Measurements from ENCODE around the gene NSD2. TPM values are rescaled to one million over a fixed set of nuclear protein-coding genes. Genes with fewer than 3 reads are reported as not detected.
"Not testable (repeated sequence)": the region's sequence is repeated elsewhere in the genome, so short reads cannot be mapped to it uniquely, and the experiment has no call there.

The NSD2 gene
- total and polyA plus RNA-seq, 3 experiments from 2014 or later = 9.0 to 152 (median 150) TPM

- Histone ChIP-seq H3K9me3 (ENCODE audit: low read length) (peaks cover 8% of the 10 kb centered on the region), H3K4me3 (ENCODE audit: low read length) (no peak overlapping the region), H3K27me3 (ENCODE audit: insufficient read depth, low read length, poor library complexity, severe bottlenecking) (no peaks in the 10 kb centered on the region), H3K4me1 (ENCODE audit: insufficient read depth, low read length) (no peaks in the 10 kb centered on the region), H3K36me3 (ENCODE audit: insufficient read depth, low read length) (peaks cover 28% of the 10 kb centered on the region), H3K27ac (ENCODE audit: low read depth, low read length) (no peak overlapping the region)
- Mint-ChIP-seq H3K4me3 (no peak overlapping the region), H3K4me1 (peaks cover 19 to 29% (median 28%) of the 10 kb centered on the region in 3 donors), H3K27me3 (no peaks in the 10 kb centered on the region), H3K27ac (no peak overlapping the region), H3K36me3 (peaks cover 22 to 61% (median 26%) of the 10 kb centered on the region in 3 donors), H3K9me3 (peaks cover 5 to 14% (median 12%) of the 10 kb centered on the region in 5 donors)
- no peak for DNase-seq
- POLR2A ChIA-PET = interaction anchor here (1.1 kb wide), 1 partner anchor 15 kb away, joined by 3 read pairs; no protein-coding TSS in a partner anchor
- CTCF ChIA-PET = no interaction called here
Observed at GRCh38 chr4:1993169-1993516, 122.0 kb downstream of the NSD2 start.

GRCh38 chr4:1993718-1994516 is 122.7 kb downstream of the NSD2 start:
- H3K36me3 ChIP-seq (ENCODE audit: insufficient read depth, low read length) = peaks cover 28% of the 10 kb centered on the region
- H3K4me3 Mint-ChIP-seq; DNase-seq; POLR2A ChIA-PET; H3K27me3 ChIP-seq (ENCODE audit: insufficient read depth, low read length, poor library complexity, severe bottlenecking); H3K27me3 Mint-ChIP-seq; H3K9me3 ChIP-seq (ENCODE audit: low read length); H3K27ac ChIP-seq (ENCODE audit: low read depth, low read length); H3K4me1 ChIP-seq (ENCODE audit: insufficient read depth, low read length); CTCF ChIA-PET; H3K4me3 ChIP-seq (ENCODE audit: low read length): not testable (repeated sequence)
- Mint-ChIP-seq H3K4me1 (peaks cover 26 to 36% (median 36%) of the 10 kb centered on the region in 3 donors), H3K36me3 (peaks cover 26 to 60% (median 34%) of the 10 kb centered on the region in 3 donors), H3K9me3 (peaks cover 10 to 19% (median 13%) of the 10 kb centered on the region in 5 donors), H3K27ac (peak overlapping the region in 2 of 8 donors; percentile 71 to 92)

- Mint-ChIP-seq H3K27me3 (no peaks in the 10 kb centered on the region), H3K4me3 (no peak overlapping the region)
- POLR2A ChIA-PET = no interaction called here
Observed at GRCh38 chr4:1994938-1995337, 123.7 kb downstream of the NSD2 start.

GRCh38 chr4:1996866-1997611 is 125.8 kb downstream of the NSD2 start:
- POLR2A ChIA-PET = no interaction called here

More at GRCh38 chr4:1994938-1995337, 123.7 kb downstream of the NSD2 start:
- Histone ChIP-seq H3K4me1 (ENCODE audit: insufficient read depth, low read length) (no peaks in the 10 kb centered on the region), H3K36me3 (ENCODE audit: insufficient read depth, low read length) (peaks cover 20% of the 10 kb centered on the region), H3K4me3 (ENCODE audit: low read length) (no peak overlapping the region), H3K27ac (ENCODE audit: low read depth, low read length) (no peak overlapping the region), H3K27me3 (ENCODE audit: insufficient read depth, low read length, poor library complexity, severe bottlenecking) (no peaks in the 10 kb centered on the region), H3K9me3 (ENCODE audit: low read length) (peaks cover 8% of the 10 kb centered on the region)
- peaks cover 13 to 29% (median 16%) of the 10 kb centered on the region in 5 donors for H3K9me3 Mint-ChIP-seq
- H3K4me1 Mint-ChIP-seq = peaks cover 35 to 46% (median 46%) of the 10 kb centered on the region in 3 donors
- CTCF ChIA-PET = no interaction called here
- H3K36me3 Mint-ChIP-seq = peaks cover 33 to 62% (median 44%) of the 10 kb centered on the region in 3 donors
- peak overlapping the region in 1 of 8 donors; percentile 72 for H3K27ac Mint-ChIP-seq
- DNase-seq = no peak

GRCh38 chr4:1997712-1998111 is 126.5 kb downstream of the NSD2 start:
- Mint-ChIP-seq H3K27ac (no peak overlapping the region), H3K36me3 (peaks cover 37 to 69% (median 57%) of the 10 kb centered on the region in 3 donors), H3K27me3 (no peaks in the 10 kb centered on the region), H3K4me1 (peaks cover 56 to 68% (median 66%) of the 10 kb centered on the region in 3 donors), H3K4me3 (no peak overlapping the region), H3K9me3 (peaks cover 13 to 36% (median 21%) of the 10 kb centered on the region in 5 donors)
- Histone ChIP-seq H3K36me3 (ENCODE audit: insufficient read depth, low read length) (peaks cover 5% of the 10 kb centered on the region), H3K27me3 (ENCODE audit: insufficient read depth, low read length, poor library complexity, severe bottlenecking) (no peaks in the 10 kb centered on the region), H3K9me3 (ENCODE audit: low read length) (peaks cover 8% of the 10 kb centered on the region), H3K27ac (ENCODE audit: low read depth, low read length) (no peak overlapping the region), H3K4me3 (ENCODE audit: low read length) (no peak overlapping the region), H3K4me1 (ENCODE audit: insufficient read depth, low read length) (no peaks in the 10 kb centered on the region)
- POLR2A ChIA-PET = no interaction called here
- no peak for DNase-seq
- CTCF ChIA-PET = no interaction called here

More at GRCh38 chr4:1996866-1997611, 125.8 kb downstream of the NSD2 start:
- no peak for DNase-seq
- Histone ChIP-seq H3K27ac (ENCODE audit: low read depth, low read length) (no peak overlapping the region), H3K36me3 (ENCODE audit: insufficient read depth, low read length) (peaks cover 5% of the 10 kb centered on the region), H3K27me3 (ENCODE audit: insufficient read depth, low read length, poor library complexity, severe bottlenecking) (no peaks in the 10 kb centered on the region), H3K4me3 (ENCODE audit: low read length) (no peak overlapping the region), H3K4me1 (ENCODE audit: insufficient read depth, low read length) (no peaks in the 10 kb centered on the region), H3K9me3 (ENCODE audit: low read length) (peaks cover 8% of the 10 kb centered on the region)
- Mint-ChIP-seq H3K4me1 (peaks cover 49 to 62% (median 59%) of the 10 kb centered on the region in 3 donors), H3K9me3 (peaks cover 13 to 36% (median 21%) of the 10 kb centered on the region in 5 donors), H3K4me3 (peak overlapping the region in 1 of 7 donors; percentile 9), H3K27ac (peak overlapping the region in 1 of 8 donors; percentile 7), H3K36me3 (peaks cover 37 to 62% (median 55%) of the 10 kb centered on the region in 3 donors), H3K27me3 (no peaks in the 10 kb centered on the region)
- CTCF ChIA-PET = interaction anchor here (1.3 kb wide), 1 partner anchor 8 kb away, joined by 3 read pairs; no protein-coding TSS in a partner anchor

- H3K4me1 Mint-ChIP-seq = peaks cover 60 to 74% (median 71%) of the 10 kb centered on the region in 3 donors
- H3K36me3 ChIP-seq (ENCODE audit: insufficient read depth, low read length) = peaks cover 5% of the 10 kb centered on the region
- peaks cover 13 to 36% (median 21%) of the 10 kb centered on the region in 5 donors for H3K9me3 Mint-ChIP-seq
- no peak for DNase-seq
- no peaks in the 10 kb centered on the region for H3K4me1 ChIP-seq (ENCODE audit: insufficient read depth, low read length)
- POLR2A ChIA-PET = no interaction called here
- no peaks in the 10 kb centered on the region for H3K27me3 ChIP-seq (ENCODE audit: insufficient read depth, low read length, poor library complexity, severe bottlenecking)
- H3K4me3 ChIP-seq (ENCODE audit: low read length) = no peak overlapping the region
- H3K4me3 Mint-ChIP-seq = no peak overlapping the region
- CTCF ChIA-PET = no interaction called here
- peaks cover 8% of the 10 kb centered on the region for H3K9me3 ChIP-seq (ENCODE audit: low read length)
- no peak overlapping the region for H3K27ac Mint-ChIP-seq
- no peaks in the 10 kb centered on the region for H3K27me3 Mint-ChIP-seq
- peaks cover 40 to 75% (median 63%) of the 10 kb centered on the region in 3 donors for H3K36me3 Mint-ChIP-seq
- H3K27ac ChIP-seq (ENCODE audit: low read depth, low read length) = no peak overlapping the region
Observed at GRCh38 chr4:1998296-1998695, 127.1 kb downstream of the NSD2 start.

- H3K27ac ChIP-seq (ENCODE audit: low read depth, low read length); CTCF ChIA-PET; H3K36me3 ChIP-seq (ENCODE audit: insufficient read depth, low read length); H3K27me3 ChIP-seq (ENCODE audit: insufficient read depth, low read length, poor library complexity, severe bottlenecking); POLR2A ChIA-PET; H3K27me3 Mint-ChIP-seq; DNase-seq; H3K9me3 ChIP-seq (ENCODE audit: low read length); H3K4me1 ChIP-seq (ENCODE audit: insufficient read depth, low read length); H3K4me3 ChIP-seq (ENCODE audit: low read length): not testable (repeated sequence)
- peak overlapping the region in 3 of 8 donors; percentile 1 to 56 (median 49) for H3K27ac Mint-ChIP-seq
- H3K4me3 Mint-ChIP-seq = peak overlapping the region in 1 of 7 donors; percentile 20
- peaks cover 13 to 36% (median 21%) of the 10 kb centered on the region in 5 donors for H3K9me3 Mint-ChIP-seq
- peaks cover 58 to 77% (median 74%) of the 10 kb centered on the region in 3 donors for H3K4me1 Mint-ChIP-seq
- H3K36me3 Mint-ChIP-seq = peaks cover 42 to 76% (median 65%) of the 10 kb centered on the region in 3 donors
Observed at GRCh38 chr4:1999308-1999707, 128.1 kb downstream of the NSD2 start.

GRCh38 chr4:2003361-2003760 is 132.2 kb downstream of the NSD2 start:
- POLR2A ChIA-PET, CTCF ChIA-PET, H3K27me3 Mint-ChIP-seq: not testable (repeated sequence)

More at GRCh38 chr4:2003361-2003760, 132.2 kb downstream of the NSD2 start:
- Mint-ChIP-seq H3K4me1 (peaks cover 60 to 75% (median 68%) of the 10 kb centered on the region in 3 donors), H3K36me3 (peaks cover 25 to 69% (median 36%) of the 10 kb centered on the region in 3 donors), H3K4me3 (peak overlapping the region in 1 of 7 donors; percentile 21), H3K27ac (peak overlapping the region in 3 of 8 donors; percentile 4 to 67 (median 32)), H3K9me3 (peaks cover 8 to 20% (median 11%) of the 10 kb centered on the region in 5 donors)
- peaks cover 12% of the 10 kb centered on the region for H3K4me1 ChIP-seq (ENCODE audit: insufficient read depth, low read length)
- not testable (repeated sequence) for H3K27me3 ChIP-seq (ENCODE audit: insufficient read depth, low read length, poor library complexity, severe bottlenecking); H3K4me3 ChIP-seq (ENCODE audit: low read length); DNase-seq; H3K36me3 ChIP-seq (ENCODE audit: insufficient read depth, low read length); H3K27ac ChIP-seq (ENCODE audit: low read depth, low read length); H3K9me3 ChIP-seq (ENCODE audit: low read length)

Data from CD8-positive, alpha-beta memory T cell (primary cell).